Right ventricle myocardium superior (tissue), 1 donor: Measurements from ENCODE around the gene GATAD1. TPM values are rescaled to one million over a fixed set of nuclear protein-coding genes. Genes with fewer than 3 reads are reported as not detected.
A peak's percentile ranks its signal among the peaks of the same experiment; 100 is the strongest.
"Not testable (repeated sequence)": the region's sequence is repeated elsewhere in the genome, so short reads cannot be mapped to it uniquely, and the experiment has no call there.

Experiments
- ATAC-seq: fragments of 200-7000 bp; cut with Tn5 transposase; one replicate; pipeline ENCODE4 v1.9.1; 2020; ENCODE audit warnings: mild to moderate bottlenecking; ENCODE audit not compliant: poor library complexity
- DNase-seq: peaks from one replicate; pipeline ENCODE4 v3.0.0-alpha.2; 2020
- intact Hi-C: fragments of 100-400 bp; cut with DNase I; formaldehyde crosslinking; loops from one replicate; pipeline ENCODE4 v1.11.2; 2022
- total RNA-seq: library from RNA; stranded (reverse); fragmentation: NEBNext Ultra II Directional; extraction: Animal tissue kit (Norgen Biotek cat#: 25700); gene quantifications from one replicate; pipeline ENCODE4 v1.2.1, GENCODE V29; 2021
- donor health status: DM: no; HTN: yes; CAD: no; lungs with severe emphysema.

GATAD1 gene
- total RNA-seq, 1 donor from 2014 or later, result 11.2 TPM

DNA sequence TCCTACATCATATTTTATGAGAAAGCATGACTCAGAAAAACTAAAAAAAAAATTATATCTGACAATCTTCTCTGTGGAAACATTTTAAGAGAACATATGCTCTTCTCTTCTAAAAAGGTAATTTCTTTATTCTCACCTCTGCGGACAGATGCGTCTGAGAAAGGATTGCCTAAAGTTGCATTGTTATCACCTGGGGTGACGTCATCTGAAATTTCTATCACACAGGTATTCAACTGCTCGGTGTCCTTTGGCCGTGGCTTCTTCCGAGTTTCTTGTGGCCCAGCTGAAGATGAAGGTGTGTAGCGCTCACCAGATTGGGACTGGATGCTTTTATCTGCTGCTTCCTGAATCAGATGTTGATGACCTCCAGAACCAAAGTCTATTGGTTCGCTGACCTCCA lies 14.3 kb upstream of the GATAD1 start:
- intact Hi-C loops, result no loop called here
- DNase-seq (no peak), ATAC-seq (no peak)

DNA sequence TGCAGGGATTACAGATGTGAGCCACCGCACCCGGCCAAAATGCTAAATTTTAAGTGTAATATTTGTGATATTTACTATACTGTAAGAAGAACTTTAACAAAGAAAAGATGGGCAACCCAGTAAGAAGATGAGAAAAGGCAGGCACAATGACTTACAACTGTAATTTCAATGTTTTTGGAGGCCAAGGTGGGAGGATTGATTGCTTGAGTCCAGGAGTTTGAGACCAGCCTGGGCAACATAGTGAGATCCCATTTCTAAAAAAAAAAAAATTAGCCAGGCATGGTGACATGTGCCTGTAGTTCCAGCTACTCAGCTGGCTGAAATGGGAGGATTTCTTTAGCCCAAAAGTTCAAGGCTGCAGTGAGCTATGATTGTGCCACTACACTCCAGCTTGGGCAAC lies 11.7 kb upstream of the GATAD1 start:
- DNase-seq (no peak), ATAC-seq (no peak)
- intact Hi-C loops, result no loop called here

DNA sequence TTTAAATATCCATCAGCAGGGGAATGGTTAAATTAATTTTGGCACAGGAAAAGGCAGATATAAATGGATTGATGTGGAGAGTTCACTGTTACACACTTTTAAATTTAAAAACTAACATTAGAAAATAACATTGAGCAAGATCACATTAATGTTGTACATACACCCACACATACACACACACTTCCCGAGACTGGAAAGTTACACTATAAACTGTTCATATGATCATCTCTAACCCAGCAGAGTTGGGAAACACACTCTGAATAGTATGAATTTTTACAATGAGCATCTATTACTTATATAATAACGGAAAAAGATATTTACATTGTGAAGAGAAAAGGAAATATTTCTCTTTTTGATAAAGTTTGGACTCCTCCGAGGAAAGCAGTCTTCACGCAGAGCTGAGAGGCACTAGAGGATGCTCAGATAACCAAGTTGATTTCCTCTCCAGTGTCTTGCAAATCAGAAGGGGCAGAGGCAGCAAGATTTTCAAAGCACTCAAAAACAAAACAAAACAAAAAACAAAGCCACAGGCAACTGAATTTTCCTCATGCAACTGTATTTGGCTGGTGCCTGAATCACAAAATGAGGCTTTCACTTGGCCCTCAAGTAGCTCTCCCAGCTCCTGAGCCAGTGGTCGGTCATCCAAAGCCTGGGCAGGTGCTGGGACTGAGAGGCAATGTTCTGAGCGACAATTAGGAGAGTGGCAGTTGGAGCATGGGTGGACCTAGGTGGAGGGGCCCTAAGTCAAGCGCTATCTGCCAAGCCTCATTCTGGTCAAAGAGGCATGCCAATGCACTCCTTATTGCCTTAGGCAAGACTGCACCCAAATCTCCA lies 10.5 kb upstream of the GATAD1 start:
- no peak for DNase-seq
- intact Hi-C loops, result no loop called here

DNA sequence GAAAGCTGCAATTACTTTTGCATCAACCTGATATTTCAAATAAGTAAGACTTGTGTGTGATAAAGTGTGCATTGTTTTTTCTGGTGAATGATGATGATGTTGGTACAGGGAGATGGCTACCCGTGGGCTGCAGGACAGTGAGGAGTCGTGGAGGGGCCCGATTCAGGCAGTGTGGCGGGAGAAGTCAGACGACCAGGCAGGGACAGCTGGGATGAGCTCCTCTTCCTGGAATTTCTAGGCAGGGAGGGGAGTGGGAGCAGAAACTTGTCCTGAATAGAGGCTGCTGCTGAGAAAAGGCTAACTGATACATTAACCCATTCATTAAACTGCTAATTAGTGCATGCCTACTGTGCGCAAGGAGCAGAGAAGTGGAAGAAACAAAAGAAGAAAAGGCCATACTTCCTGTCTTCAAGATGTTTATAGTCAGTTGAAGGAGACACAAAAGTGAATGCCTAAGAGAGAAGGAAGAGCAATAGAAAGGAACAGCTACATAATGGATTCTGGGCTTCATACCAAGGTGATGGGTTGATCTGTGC lies 9.3 kb upstream of the GATAD1 start:
- no peak for DNase-seq
- intact Hi-C loops, result no loop called here
- ATAC-seq, result no peak

More for the DNA sequence above, 10.5 kb upstream of the GATAD1 start:
- ATAC-seq, result no peak

DNA sequence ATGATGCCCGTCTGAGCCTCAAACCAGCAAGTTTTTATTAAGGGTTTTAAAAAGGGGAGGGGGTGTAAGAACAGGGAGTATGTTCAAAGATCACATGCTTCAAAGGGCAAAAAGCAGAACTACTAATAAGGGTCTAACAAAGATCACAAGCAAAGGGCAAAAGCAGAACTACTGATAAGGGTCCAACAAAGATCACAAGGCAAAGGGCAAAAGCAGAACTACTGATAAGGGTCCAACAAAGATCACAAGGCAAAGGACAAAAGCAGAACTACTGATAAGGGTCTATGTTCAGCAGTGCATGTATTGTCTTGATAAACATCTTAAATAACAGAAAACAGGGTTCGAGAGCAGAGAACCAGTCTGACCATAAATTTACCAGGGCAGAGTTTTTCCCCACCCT lies 4.6 kb upstream of the GATAD1 start:
- intact Hi-C loops, result loop anchor here (10.0 kb wide), 1 partner anchor 608 kb away; no protein-coding TSS in a partner anchor
- ATAC-seq, DNase-seq: not testable (repeated sequence)

DNA sequence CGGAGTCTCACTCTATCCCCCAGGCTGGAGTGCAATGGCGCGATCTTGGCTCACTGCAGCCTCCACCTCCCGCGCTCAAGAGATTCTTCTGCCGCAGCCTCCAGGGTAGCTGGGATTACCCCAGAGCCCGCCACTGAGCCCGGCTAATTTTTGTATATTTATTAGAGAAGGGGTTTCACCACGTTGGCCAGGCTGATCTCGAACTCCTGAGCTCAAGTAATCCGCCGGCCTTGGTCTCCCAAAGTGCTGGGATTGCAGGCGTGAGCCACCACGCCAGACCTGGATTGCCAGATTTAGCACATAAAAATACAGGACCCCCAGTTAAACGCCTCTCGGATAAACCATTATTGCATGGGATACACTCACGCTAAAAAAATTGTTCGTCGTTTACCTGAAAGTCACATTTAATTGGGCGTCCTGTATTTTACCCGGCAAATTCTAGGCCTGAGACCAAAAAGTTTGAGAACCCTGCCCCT lies 375 bp upstream of the GATAD1 start:
- DNase-seq (peak; percentile 37), ATAC-seq (no peak)
- intact Hi-C loops, result loop anchor here (2.0 to 10.0 kb wide), 2 partner anchors 202 to 612 kb away; partner anchors contain the start of genes ANKIB1 and KRIT1

DNA sequence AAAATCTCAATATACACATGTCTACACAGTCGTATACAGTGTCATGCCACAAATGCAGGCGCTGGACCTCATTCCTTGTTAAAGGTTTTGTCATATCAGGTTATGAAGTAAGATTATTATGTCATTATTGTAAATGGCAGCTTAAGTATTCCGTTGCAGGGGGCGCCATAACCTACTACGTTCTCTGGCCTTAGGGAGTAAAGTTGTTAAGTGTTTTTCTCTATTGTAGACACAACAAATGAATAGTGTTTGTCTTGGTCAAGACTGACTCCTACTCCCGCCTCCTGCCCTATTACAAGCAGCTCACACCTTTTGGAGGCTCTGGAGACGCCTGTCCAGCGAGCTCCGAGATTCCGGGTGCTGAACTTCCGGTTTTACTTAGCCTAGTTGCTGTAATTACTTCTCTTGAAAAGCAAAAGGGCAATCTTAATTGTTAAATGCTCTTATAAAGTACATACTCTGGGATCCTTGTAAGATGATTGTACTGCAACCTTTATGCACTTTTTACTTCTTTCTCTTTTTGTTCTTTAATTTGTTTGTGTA lies 994 bp downstream of the GATAD1 start:
- DNase-seq (peak; percentile 44), ATAC-seq (peak; percentile 28)
- intact Hi-C loops, result loop anchor here (10.0 kb wide), 1 partner anchor 613 kb away; no protein-coding TSS in a partner anchor

DNA sequence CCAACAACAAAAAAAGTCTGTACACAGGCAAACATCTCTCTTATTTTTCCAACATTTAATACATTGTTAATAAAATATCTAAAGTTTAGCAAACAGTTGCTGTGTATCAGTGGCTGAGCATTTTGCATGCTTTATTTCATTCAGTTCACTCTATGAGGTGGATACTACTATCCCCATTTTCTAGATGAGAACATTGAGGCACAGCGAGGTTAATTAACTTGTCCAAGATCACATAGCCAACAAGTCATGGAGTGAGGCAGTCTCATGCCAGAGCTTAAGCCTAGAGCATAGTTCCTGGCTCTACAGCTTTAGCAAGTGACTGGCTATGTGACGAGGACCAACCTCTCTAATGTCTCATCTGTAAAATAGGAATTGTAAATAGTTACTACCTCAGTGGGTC lies 4.4 kb downstream of the GATAD1 start:
- intact Hi-C loops, result no loop called here
- DNase-seq (no peak), ATAC-seq (no peak)

DNA sequence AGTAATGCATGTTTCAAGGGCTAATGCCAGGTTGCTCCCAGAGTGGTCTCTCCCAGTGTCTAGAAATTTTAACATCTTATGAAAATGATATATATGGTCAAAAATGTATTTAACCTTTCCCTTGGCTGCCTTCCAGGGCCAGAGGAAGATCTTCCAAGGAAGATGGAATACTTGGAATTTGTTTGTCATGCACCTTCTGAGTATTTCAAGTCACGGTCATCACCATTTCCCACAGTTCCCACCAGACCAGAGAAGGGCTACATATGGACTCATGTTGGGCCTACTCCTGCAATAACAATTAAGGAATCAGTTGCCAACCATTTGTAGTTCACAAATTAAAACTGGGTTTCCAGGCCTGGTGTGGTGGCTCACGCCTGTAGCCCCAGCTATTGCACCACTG lies 9.0 kb downstream of the GATAD1 start:
- intact Hi-C loops, result no loop called here
- DNase-seq (no peak), ATAC-seq (no peak)

DNA sequence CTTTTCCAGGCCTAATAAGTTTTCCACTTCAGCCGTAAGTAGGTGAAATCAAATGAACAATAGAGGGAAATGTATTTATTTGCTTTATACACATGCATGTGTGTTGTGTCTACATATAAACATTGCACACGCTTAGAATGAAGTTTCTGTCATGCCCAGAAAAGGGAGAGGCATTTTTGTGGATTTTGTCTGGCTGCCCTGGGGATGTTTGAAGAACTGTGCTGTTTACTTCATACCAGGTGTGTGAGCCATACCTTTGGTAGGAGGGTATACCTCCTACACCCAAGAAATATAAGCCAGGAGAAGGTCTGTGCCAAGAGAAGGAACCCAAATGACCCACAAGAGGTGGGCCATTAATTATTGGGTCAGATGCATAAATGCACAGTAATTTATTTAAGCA lies 12.8 kb downstream of the GATAD1 start:
- DNase-seq, result no peak
- intact Hi-C loops, result no loop called here
- ATAC-seq, result no peak

DNA sequence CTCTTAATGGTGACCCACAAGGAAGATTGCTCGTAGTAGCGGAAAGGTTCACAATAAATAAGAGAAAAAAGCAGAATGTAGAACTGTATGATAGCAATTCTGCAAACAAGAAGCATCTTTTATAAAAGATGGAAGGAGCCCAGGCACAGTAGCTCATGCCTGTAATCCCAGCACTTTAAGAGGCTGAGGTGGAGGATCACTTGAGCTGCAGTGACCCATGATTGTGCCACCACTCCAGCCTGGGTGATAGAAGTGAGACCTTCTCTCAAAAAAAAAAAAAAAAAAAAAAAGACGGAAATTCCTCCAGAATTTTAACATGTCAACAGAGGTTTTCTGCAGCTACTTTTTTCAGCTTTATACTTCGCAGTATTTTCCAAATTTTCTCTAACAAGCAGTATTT lies 13.2 kb downstream of the GATAD1 start:
- DNase-seq (no peak), ATAC-seq (no peak)
- intact Hi-C loops, result no loop called here

DNA sequence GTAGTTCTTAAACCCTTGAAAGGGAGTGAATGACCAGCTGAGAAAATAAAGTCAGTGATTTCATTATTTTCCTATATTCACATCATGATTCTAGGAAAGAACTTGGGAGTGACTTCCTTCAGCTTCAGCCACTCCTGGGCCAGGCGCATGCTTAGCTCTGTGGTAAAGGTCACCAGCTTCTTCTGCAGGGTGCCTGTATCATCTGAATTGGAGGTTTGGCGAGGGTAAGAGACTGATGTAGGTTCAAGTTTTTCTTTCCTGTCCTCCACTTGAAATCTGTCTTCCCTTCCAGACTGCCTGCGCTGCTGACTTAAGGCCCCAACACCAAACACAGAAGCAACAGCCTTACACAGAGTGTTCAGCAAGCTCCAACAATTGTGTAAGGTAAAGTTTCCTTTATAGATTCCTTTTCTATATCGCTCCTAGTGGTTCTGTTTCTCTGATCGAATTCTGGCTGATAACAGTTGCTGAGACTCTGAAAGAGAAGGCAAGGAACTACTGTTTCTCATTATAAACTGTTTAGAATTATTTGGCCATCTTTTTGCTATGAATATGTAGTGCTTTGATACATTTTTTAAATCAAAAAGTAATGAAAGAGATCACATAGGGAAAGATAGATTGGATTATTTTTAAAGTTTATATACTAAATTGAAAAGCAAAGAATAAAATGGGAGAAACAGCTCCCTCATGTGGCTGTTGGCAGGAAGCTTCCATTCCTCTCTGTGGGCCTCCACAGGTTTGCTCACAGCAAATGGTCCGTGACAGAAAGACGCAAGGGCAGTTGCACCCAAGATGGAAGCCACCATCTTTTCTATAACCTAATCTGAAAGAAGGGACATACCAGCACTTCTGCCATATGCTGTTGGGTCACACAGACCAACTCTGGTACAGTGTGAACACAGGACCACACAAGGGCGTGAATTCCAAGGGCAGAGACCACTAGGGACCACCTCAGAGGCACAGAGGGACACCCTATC lies 14.0 kb downstream of the GATAD1 start:
- no peak for DNase-seq
- intact Hi-C loops, result no loop called here

DNA sequence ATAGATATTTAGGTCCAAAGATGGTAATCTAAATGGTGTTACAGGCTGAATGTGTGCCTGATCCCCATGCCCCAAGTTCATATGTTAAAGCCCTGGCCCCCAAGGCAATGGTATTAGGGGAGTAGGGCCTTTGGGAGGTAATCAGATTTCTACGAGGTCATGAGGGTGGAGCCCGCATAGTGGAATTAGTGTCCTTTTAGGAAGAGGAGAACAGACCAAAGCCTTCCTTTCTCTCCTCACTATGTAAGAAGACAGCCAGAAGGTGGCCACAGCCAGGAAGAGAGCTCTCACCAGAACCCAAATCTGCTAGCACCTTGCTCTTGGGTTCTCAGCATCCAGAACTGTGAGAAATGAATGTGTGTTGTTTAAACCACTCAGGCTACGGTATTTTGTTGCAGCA lies 15.3 kb downstream of the GATAD1 start:
- intact Hi-C loops, result no loop called here
- DNase-seq, result no peak
- ATAC-seq, result no peak

More for the DNA sequence above, 14.0 kb downstream of the GATAD1 start:
- ATAC-seq, result no peak

DNA sequence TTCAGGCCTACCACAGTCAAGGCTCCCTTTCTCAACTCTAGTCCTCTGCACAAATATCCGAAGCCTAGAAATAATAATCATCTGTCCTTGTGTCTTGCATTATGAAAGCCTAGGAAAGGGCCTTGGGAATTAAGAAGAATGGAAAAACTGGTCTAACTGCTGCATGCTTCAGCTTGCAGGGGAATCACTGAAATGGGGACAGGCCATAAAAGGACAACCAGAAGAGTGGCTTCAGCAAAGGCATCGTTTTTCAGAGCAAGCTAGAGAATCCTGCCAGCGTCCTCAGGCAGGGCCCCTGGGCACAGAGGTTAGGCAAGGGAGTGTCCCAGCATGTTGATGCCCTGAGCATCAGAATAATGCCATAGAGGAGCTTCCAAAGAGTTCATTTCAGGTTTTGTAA lies 17.2 kb downstream of the GATAD1 start:
- ATAC-seq (no peak), DNase-seq (no peak)
- intact Hi-C loops, result no loop called here

DNA sequence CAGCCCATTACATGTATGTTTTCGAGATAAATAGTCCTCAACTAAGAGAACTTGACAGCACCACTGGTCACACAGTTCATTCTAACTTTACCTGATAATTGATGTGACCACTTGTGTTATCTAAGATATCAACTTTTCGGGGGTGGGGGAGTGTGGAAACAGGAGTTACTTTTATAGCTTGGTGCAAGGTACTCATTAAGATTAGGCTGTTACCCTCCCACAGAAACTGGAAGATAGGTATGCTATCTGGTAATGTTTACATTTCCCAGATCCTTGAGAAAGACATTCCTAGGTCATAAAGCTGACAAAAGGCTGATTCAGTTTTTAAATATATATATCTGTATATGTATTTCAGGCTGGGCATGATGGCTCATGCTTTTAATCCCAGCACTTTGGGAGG lies 19.4 kb downstream of the GATAD1 start:
- ATAC-seq (no peak), DNase-seq (no peak)
- intact Hi-C loops, result no loop called here

DNA sequence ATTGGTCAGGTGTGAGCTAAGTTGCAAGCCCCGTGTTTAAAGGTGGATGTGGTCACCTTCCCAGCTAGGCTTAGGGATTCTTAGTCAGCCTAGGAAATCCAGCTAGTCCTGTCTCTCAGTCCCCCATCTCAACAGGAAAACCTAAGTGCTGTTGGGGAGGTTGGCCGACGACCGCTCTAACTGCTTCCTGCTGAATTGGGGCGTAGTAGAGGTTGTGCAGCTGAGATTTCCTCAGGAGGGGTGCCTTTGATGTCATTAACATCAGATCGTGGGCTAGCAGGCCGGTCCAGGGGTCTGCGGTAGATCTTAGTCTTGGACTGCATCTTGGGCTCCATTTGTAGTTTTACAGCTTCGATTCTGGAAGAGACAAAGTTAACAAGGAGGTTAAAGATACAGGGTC lies 21.3 kb downstream of the GATAD1 start:
- intact Hi-C loops, ATAC-seq, DNase-seq: not testable (repeated sequence)

DNA sequence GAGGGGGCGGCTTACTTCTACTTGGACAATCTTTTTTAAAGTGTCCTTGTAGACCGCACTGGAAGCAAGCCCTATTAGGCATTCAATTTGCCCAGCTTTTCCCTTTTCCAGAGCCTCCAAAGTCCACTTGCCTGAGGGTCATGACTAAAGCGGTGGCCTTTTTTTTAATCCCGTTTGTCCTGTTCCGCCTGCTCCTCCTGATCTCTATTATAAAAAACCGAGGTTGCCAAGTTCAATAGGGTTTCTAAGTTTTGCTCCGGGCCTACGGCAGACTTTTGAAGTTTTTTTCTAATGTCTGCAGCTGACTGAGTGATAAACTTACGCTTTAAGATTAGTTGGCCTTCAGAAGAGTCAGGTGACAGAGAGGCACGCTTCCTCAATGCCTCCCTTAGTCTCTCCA lies 26.7 kb downstream of the GATAD1 start:
- DNase-seq, intact Hi-C loops, ATAC-seq: not testable (repeated sequence)

DNA sequence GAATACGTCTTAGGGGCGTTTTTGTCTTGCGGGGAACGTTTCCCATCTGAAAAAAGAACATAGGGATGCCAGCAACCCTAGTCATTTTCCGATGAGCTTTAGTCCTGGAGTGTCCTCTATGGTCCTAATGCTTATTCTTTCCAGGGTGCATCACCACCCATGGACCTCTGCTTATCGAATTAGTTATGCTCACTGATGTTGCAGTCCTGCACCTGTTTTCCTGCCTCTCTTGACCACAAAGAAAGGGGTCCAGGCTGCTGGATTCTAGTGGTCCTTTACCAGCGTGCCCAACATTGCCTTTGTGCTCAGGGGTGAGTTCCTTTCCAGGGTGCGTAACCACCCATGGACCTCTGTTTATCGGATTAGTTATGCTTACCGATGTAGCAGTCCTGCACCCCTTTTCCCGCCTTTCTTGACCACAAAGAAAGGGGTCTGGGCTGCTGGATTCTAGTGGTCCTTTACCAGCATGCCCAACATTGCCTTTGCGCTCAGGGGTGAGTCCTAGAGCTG lies 28.0 kb downstream of the GATAD1 start:
- DNase-seq, intact Hi-C loops, ATAC-seq: not testable (repeated sequence)
